Stimulated activated memory B cell treated with anti-CD40 and anti-IgM and Interleukin-4, amounts not matched to agents 10 μg/mL and 1 μg/mL and 100 μg/mL, for 72 hours (primary cell): ENCODE measurements around the gene ACBD7.

ENCODE experiments used
- ATAC-seq: fragments of 150-1000 bp; cut with Tn5 transposase; 2 replicates; pipeline ENCODE4 v1.10.0; 2021
- H3K27ac Mint-ChIP-seq: one replicate; pipeline ENCODE4 v1.8.0; 2022; ENCODE audit warnings: mild to moderate bottlenecking, mixed read lengths
- H3K27me3 Mint-ChIP-seq: one replicate; pipeline ENCODE4 v1.8.0; 2022; ENCODE audit warnings: mixed read lengths
- H3K36me3 Mint-ChIP-seq: one replicate; pipeline ENCODE4 v1.8.0; 2022; ENCODE audit warnings: mixed read lengths
- H3K4me1 Mint-ChIP-seq: one replicate; pipeline ENCODE4 v1.8.0; 2022; ENCODE audit warnings: mixed read lengths
- H3K4me3 Mint-ChIP-seq: one replicate; pipeline ENCODE4 v1.8.0; 2022; ENCODE audit warnings: mild to moderate bottlenecking, moderate library complexity, mixed read lengths
- H3K9me3 Mint-ChIP-seq: one replicate; pipeline ENCODE4 v1.8.0; 2022; ENCODE audit warnings: mixed read lengths

Gene ACBD7

GRCh38 chr10:15088428-15089261, at the start of gene ACBD7:
Gene ACBD7, minus strand, starts transcription at chr10:15088776. Its CDS starts 48 bp downstream, at chr10:15088728.
- H3K4me3 Mint-ChIP-seq: peak within 1 kb of the TSS; percentile 75
- no peaks in the 10 kb centered on the region for H3K9me3 Mint-ChIP-seq
- ATAC-seq: peak; percentile 99
- H3K27me3 Mint-ChIP-seq: no peaks in the 10 kb centered on the region
- no peaks in the 10 kb centered on the region for H3K4me1 Mint-ChIP-seq
- no peak within 1 kb of the TSS for H3K27ac Mint-ChIP-seq
- H3K36me3 Mint-ChIP-seq: no peaks in the 10 kb centered on the region

GRCh38 chr10:15137636-15138035, 49.1 kb upstream of the ACBD7 start:
- H3K27ac Mint-ChIP-seq: peak overlapping the region; percentile 52
- H3K36me3 Mint-ChIP-seq: peaks cover 46% of the 10 kb centered on the region
- no peaks in the 10 kb centered on the region for H3K9me3 Mint-ChIP-seq
- H3K4me1 Mint-ChIP-seq: peaks cover 32% of the 10 kb centered on the region
- H3K27me3 Mint-ChIP-seq: no peaks in the 10 kb centered on the region
- no peak for ATAC-seq
- no peak overlapping the region for H3K4me3 Mint-ChIP-seq

- Mint-ChIP-seq H3K36me3 (peaks cover 46% of the 10 kb centered on the region), H3K4me3 (no peak overlapping the region), H3K4me1 (peaks cover 27% of the 10 kb centered on the region), H3K27me3 (no peaks in the 10 kb centered on the region), H3K27ac (peak overlapping the region; percentile 30), H3K9me3 (no peaks in the 10 kb centered on the region)
- no peak for ATAC-seq
Measured at GRCh38 chr10:15137036-15137359, 48.4 kb upstream of the ACBD7 start.

- H3K36me3 Mint-ChIP-seq: peaks cover 49% of the 10 kb centered on the region
- peak overlapping the region; percentile 30 for H3K27ac Mint-ChIP-seq
- no peak overlapping the region for H3K4me3 Mint-ChIP-seq
- H3K9me3 Mint-ChIP-seq: no peaks in the 10 kb centered on the region
- no peak for ATAC-seq
- peaks cover 21% of the 10 kb centered on the region for H3K4me1 Mint-ChIP-seq
- H3K27me3 Mint-ChIP-seq: no peaks in the 10 kb centered on the region
Measured at GRCh38 chr10:15136129-15137035, 47.8 kb upstream of the ACBD7 start.

- H3K4me3 Mint-ChIP-seq: no peak overlapping the region
- no peaks in the 10 kb centered on the region for H3K4me1 Mint-ChIP-seq
- peaks cover 67% of the 10 kb centered on the region for H3K36me3 Mint-ChIP-seq
- no peaks in the 10 kb centered on the region for H3K9me3 Mint-ChIP-seq
- no peak for ATAC-seq
- no peak overlapping the region for H3K27ac Mint-ChIP-seq
- H3K27me3 Mint-ChIP-seq: no peaks in the 10 kb centered on the region
Measured at GRCh38 chr10:15131330-15131729, 42.8 kb upstream of the ACBD7 start.

GRCh38 chr10:15124908-15125307, 36.3 kb upstream of the ACBD7 start:
- peaks cover 38% of the 10 kb centered on the region for H3K36me3 Mint-ChIP-seq
- H3K27ac Mint-ChIP-seq: no peak overlapping the region
- H3K4me1 Mint-ChIP-seq: no peaks in the 10 kb centered on the region
- H3K4me3 Mint-ChIP-seq: no peak overlapping the region
- H3K9me3 Mint-ChIP-seq: no peaks in the 10 kb centered on the region
- no peaks in the 10 kb centered on the region for H3K27me3 Mint-ChIP-seq
- no peak for ATAC-seq

GRCh38 chr10:15124190-15124589, 35.6 kb upstream of the ACBD7 start:
- Mint-ChIP-seq H3K4me1 (no peaks in the 10 kb centered on the region), H3K27ac (no peak overlapping the region), H3K27me3 (no peaks in the 10 kb centered on the region), H3K4me3 (no peak overlapping the region), H3K9me3 (no peaks in the 10 kb centered on the region), H3K36me3 (peaks cover 34% of the 10 kb centered on the region)
- ATAC-seq: no peak

GRCh38 chr10:15123749-15124184, 35.2 kb upstream of the ACBD7 start:
- Mint-ChIP-seq H3K9me3 (no peaks in the 10 kb centered on the region), H3K27ac (no peak overlapping the region), H3K27me3 (no peaks in the 10 kb centered on the region), H3K4me3 (no peak overlapping the region), H3K36me3 (peaks cover 32% of the 10 kb centered on the region), H3K4me1 (no peaks in the 10 kb centered on the region)
- ATAC-seq: no peak

- H3K36me3 Mint-ChIP-seq: peaks cover 20% of the 10 kb centered on the region
- H3K4me1 Mint-ChIP-seq: no peaks in the 10 kb centered on the region
- ATAC-seq: peak; percentile 58
- H3K9me3 Mint-ChIP-seq: no peaks in the 10 kb centered on the region
- no peaks in the 10 kb centered on the region for H3K27me3 Mint-ChIP-seq
- no peak overlapping the region for H3K4me3 Mint-ChIP-seq
- no peak overlapping the region for H3K27ac Mint-ChIP-seq
Measured at GRCh38 chr10:15122477-15123030, 34.0 kb upstream of the ACBD7 start.

- Mint-ChIP-seq H3K36me3 (peaks cover 19% of the 10 kb centered on the region), H3K27ac (no peak overlapping the region), H3K9me3 (no peaks in the 10 kb centered on the region), H3K4me3 (no peak overlapping the region), H3K27me3 (no peaks in the 10 kb centered on the region), H3K4me1 (no peaks in the 10 kb centered on the region)
- no peak for ATAC-seq
Measured at GRCh38 chr10:15121707-15122106, 33.1 kb upstream of the ACBD7 start.

GRCh38 chr10:15120523-15120922, 31.9 kb upstream of the ACBD7 start:
- Mint-ChIP-seq H3K9me3 (no peaks in the 10 kb centered on the region), H3K4me1 (no peaks in the 10 kb centered on the region), H3K27ac (no peak overlapping the region), H3K27me3 (no peaks in the 10 kb centered on the region), H3K36me3 (peaks cover 15% of the 10 kb centered on the region), H3K4me3 (no peak overlapping the region)
- no peak for ATAC-seq

- no peaks in the 10 kb centered on the region for H3K4me1 Mint-ChIP-seq
- H3K27me3 Mint-ChIP-seq: no peaks in the 10 kb centered on the region
- H3K4me3 Mint-ChIP-seq: no peak overlapping the region
- peaks cover 9% of the 10 kb centered on the region for H3K36me3 Mint-ChIP-seq
- no peak overlapping the region for H3K27ac Mint-ChIP-seq
- no peaks in the 10 kb centered on the region for H3K9me3 Mint-ChIP-seq
- ATAC-seq: no peak
Measured at GRCh38 chr10:15118615-15119014, 30.0 kb upstream of the ACBD7 start.

- Mint-ChIP-seq H3K4me3 (no peak overlapping the region), H3K4me1 (no peaks in the 10 kb centered on the region), H3K27ac (no peak overlapping the region), H3K36me3 (peaks cover 19% of the 10 kb centered on the region), H3K9me3 (no peaks in the 10 kb centered on the region), H3K27me3 (no peaks in the 10 kb centered on the region)
- ATAC-seq: no peak
Measured at GRCh38 chr10:15116225-15116624, 27.6 kb upstream of the ACBD7 start.

GRCh38 chr10:15113766-15114165, 25.2 kb upstream of the ACBD7 start:
- Mint-ChIP-seq H3K27ac (no peak overlapping the region), H3K4me3 (no peak overlapping the region), H3K9me3 (no peaks in the 10 kb centered on the region), H3K36me3 (peaks cover 24% of the 10 kb centered on the region), H3K4me1 (no peaks in the 10 kb centered on the region), H3K27me3 (no peaks in the 10 kb centered on the region)
- no peak for ATAC-seq

- Mint-ChIP-seq H3K9me3 (no peaks in the 10 kb centered on the region), H3K4me1 (no peaks in the 10 kb centered on the region), H3K4me3 (no peak overlapping the region), H3K27me3 (no peaks in the 10 kb centered on the region), H3K36me3 (peaks cover 33% of the 10 kb centered on the region), H3K27ac (no peak overlapping the region)
- no peak for ATAC-seq
Measured at GRCh38 chr10:15112657-15113056, 24.1 kb upstream of the ACBD7 start.
